Breast epithelium (tissue), 3 donors: ENCODE results near the gene H1-8.

Experiments
- CTCF ChIP-seq, 3 donors: fragments of 450-650 bp; IDR thresholded peaks; one replicate each; pipeline ENCODE4 v1.5.1; 2016 to 2017; ENCODE audit warnings: antibody characterized with exemption in 3 of 3, mild to moderate bottlenecking in 3 of 3, moderate library complexity in 3 of 3
- POLR2A ChIP-seq: fragments of 450-650 bp; IDR thresholded peaks from one replicate; pipeline ENCODE4 v1.6.1; 2016; ENCODE audit warnings: antibody characterized with exemption, mild to moderate bottlenecking, moderate library complexity
- POLR2AphosphoS5 ChIP-seq, 3 donors: sonication (generic); formaldehyde crosslinking; IDR thresholded peaks; one replicate each; pipeline ENCODE4 v1.6.1; 2017; ENCODE audit warnings: antibody characterized with exemption in 3 of 3

- TF ChIP-seq CTCF (IDR thresholded peaks at IDR 0.05) (no peak), POLR2A (no peak), POLR2AphosphoS5 (IDR thresholded peaks at IDR 0.05) (no peak)
These were observed 2.0 kb upstream of the H1-8 start for GRCh38 chr3:129540776-129541516.
